Measurements from ENCODE around the gene OXT.

The OXT gene

GRCh38 chr20:3044336-3044965 is 27.0 kb upstream of the OXT start:
- no peak overlapping the region for H3K4me3 ChIP-seq (ENCODE audit: control insufficient read depth, low read depth, low read length)
- TF ChIP-seq CTCF (IDR thresholded peaks at IDR 0.05; ENCODE audit: control insufficient read depth, insufficient read depth, low read depth, low read length, missing control alignments): no peak
- no peak for DNase-seq (ENCODE audit: low read depth)

- no peak for TF ChIP-seq CTCF (IDR thresholded peaks at IDR 0.05; ENCODE audit: control insufficient read depth, insufficient read depth, low read depth, low read length, missing control alignments)
- DNase-seq (ENCODE audit: low read depth): peak; percentile 54
- H3K4me3 ChIP-seq (ENCODE audit: control insufficient read depth, low read depth, low read length): peak overlapping the region; percentile 60
Observed at GRCh38 chr20:3045042-3045815, 26.2 kb upstream of the OXT start.

GRCh38 chr20:3045816-3046676 is 25.4 kb upstream of the OXT start, which contains the start of gene MRPS26:
Gene MRPS26 (plus strand): TSS chr20:3046052. CDS start chr20:3046069, 17 bp downstream.
- TF ChIP-seq CTCF (IDR thresholded peaks at IDR 0.05; ENCODE audit: control insufficient read depth, insufficient read depth, low read depth, low read length, missing control alignments): no peak
- H3K4me3 ChIP-seq (ENCODE audit: control insufficient read depth, low read depth, low read length): peak within 1 kb of the TSS; percentile 60
- DNase-seq (ENCODE audit: low read depth): peak; percentile 35

- no peak for DNase-seq (ENCODE audit: low read depth)
- peak overlapping the region; percentile 60 for H3K4me3 ChIP-seq (ENCODE audit: control insufficient read depth, low read depth, low read length)
- no peak for TF ChIP-seq CTCF (IDR thresholded peaks at IDR 0.05; ENCODE audit: control insufficient read depth, insufficient read depth, low read depth, low read length, missing control alignments)
Observed at GRCh38 chr20:3046677-3047462, 24.6 kb upstream of the OXT start.

- DNase-seq (ENCODE audit: low read depth): no peak
- no peak for TF ChIP-seq CTCF (IDR thresholded peaks at IDR 0.05; ENCODE audit: control insufficient read depth, insufficient read depth, low read depth, low read length, missing control alignments)
- no peak overlapping the region for H3K4me3 ChIP-seq (ENCODE audit: control insufficient read depth, low read depth, low read length)
Observed at GRCh38 chr20:3047486-3048419, 23.7 kb upstream of the OXT start.

All from AG09309 (cell line).